Naive B cell (primary cell): ENCODE measurements around the gene FAM13A. TPM values are rescaled to one million over a fixed set of nuclear protein-coding genes. Genes with fewer than 3 reads are reported as not detected.
"Not testable (repeated sequence)": the region's sequence is repeated elsewhere in the genome, so short reads cannot be mapped to it uniquely, and the experiment has no call there.

Source experiments
- ATAC-seq, 2 donors: fragments of 150-1000 bp; cut with Tn5 transposase; 2 replicates each; pipeline ENCODE4 v1.10.0; 2021; ENCODE audit warnings: low read depth in 2 of 2, mild to moderate bottlenecking in 2 of 2, moderate library complexity in 2 of 2
- DNase-seq: peaks from one replicate; pipeline ENCODE4 v3.0.0; 2022
- H3K27ac Mint-ChIP-seq, 6 donors: one replicate each; pipeline ENCODE4 v1.8.0; 2020 to 2022; ENCODE audit warnings: mild to moderate bottlenecking in 6 of 6, mixed read lengths in 6 of 6, moderate library complexity in 5 of 6, inconsistent platforms in 2 of 6
- H3K27me3 Mint-ChIP-seq, 3 donors: one replicate each; pipeline ENCODE4 v1.8.0; 2021 to 2022; ENCODE audit warnings: mixed read lengths in 3 of 3, mild to moderate bottlenecking in 1 of 3
- H3K36me3 Mint-ChIP-seq, 2 donors: one replicate each; pipeline ENCODE4 v1.8.0; 2020 to 2022; ENCODE audit warnings: mixed read lengths in 2 of 2, inconsistent platforms in 1 of 2, mild to moderate bottlenecking in 1 of 2
- H3K4me1 Mint-ChIP-seq, 3 donors: one replicate each; pipeline ENCODE4 v1.8.0; 2020 to 2022; ENCODE audit warnings: mixed read lengths in 3 of 3, inconsistent platforms in 1 of 3, mild to moderate bottlenecking in 1 of 3, moderate library complexity in 1 of 3
- H3K4me3 Mint-ChIP-seq, 8 donors: one replicate each; pipeline ENCODE4 v1.8.0; 2020 to 2022; ENCODE audit warnings: mild to moderate bottlenecking in 8 of 8, mixed read lengths in 8 of 8, moderate library complexity in 8 of 8, inconsistent platforms in 2 of 8
- H3K9me3 Mint-ChIP-seq, 7 donors: one replicate each; pipeline ENCODE4 v1.8.0; 2020 to 2022; ENCODE audit warnings: mixed read lengths in 7 of 7, mild to moderate bottlenecking in 5 of 7, inconsistent platforms in 2 of 7, moderate library complexity in 1 of 7
- polyA plus RNA-seq, 6 donors: library from polyadenylated mRNA; unstranded; fragments of 300-500 nt; fragmentation: Illumina TruSeq; gene quantifications; one replicate each; pipeline ENCODE4 v1.2.3, GENCODE V29; 2021; ENCODE audit warnings: low read depth in 6 of 6

FAM13A gene
- polyA plus RNA-seq, 6 donors from 2014 or later, result 0.41 to 1.8 (median 0.61) TPM

GRCh38 chr4:88853583-88853982 is 203.4 kb downstream of the FAM13A start:
- ATAC-seq, H3K9me3 Mint-ChIP-seq, H3K27ac Mint-ChIP-seq, DNase-seq, H3K27me3 Mint-ChIP-seq, H3K4me1 Mint-ChIP-seq, H3K36me3 Mint-ChIP-seq: not testable (repeated sequence)
- H3K4me3 Mint-ChIP-seq, result peak overlapping the region in 1 of 8 donors; percentile 29

GRCh38 chr4:88846206-88846790 is 210.7 kb downstream of the FAM13A start:
- H3K27ac Mint-ChIP-seq, result no peak overlapping the region
- H3K36me3 Mint-ChIP-seq, result no peaks in the 10 kb centered on the region
- no peak for ATAC-seq
- peaks cover 0 to 9% (median 6%) of the 10 kb centered on the region in 3 donors for H3K27me3 Mint-ChIP-seq
- no peak for DNase-seq
- H3K9me3 Mint-ChIP-seq, result no peaks in the 10 kb centered on the region
- no peak overlapping the region for H3K4me3 Mint-ChIP-seq
- no peaks in the 10 kb centered on the region for H3K4me1 Mint-ChIP-seq

GRCh38 chr4:88843067-88843685 is 213.8 kb downstream of the FAM13A start:
- Mint-ChIP-seq H3K27me3 (peaks cover 0 to 9% (median 0%) of the 10 kb centered on the region in 3 donors), H3K36me3 (no peaks in the 10 kb centered on the region), H3K27ac (no peak overlapping the region), H3K9me3 (no peaks in the 10 kb centered on the region), H3K4me1 (no peaks in the 10 kb centered on the region), H3K4me3 (no peak overlapping the region)
- no peak for DNase-seq
- no peak for ATAC-seq

GRCh38 chr4:88841635-88842034 is 215.3 kb downstream of the FAM13A start:
- DNase-seq (no peak), ATAC-seq (no peak)
- Mint-ChIP-seq H3K36me3 (no peaks in the 10 kb centered on the region), H3K4me3 (no peak overlapping the region), H3K27me3 (peaks cover 0 to 9% (median 0%) of the 10 kb centered on the region in 3 donors), H3K27ac (no peak overlapping the region), H3K4me1 (no peaks in the 10 kb centered on the region), H3K9me3 (no peaks in the 10 kb centered on the region)

- no peak for ATAC-seq
- Mint-ChIP-seq H3K27ac (no peak overlapping the region), H3K36me3 (no peaks in the 10 kb centered on the region), H3K4me3 (no peak overlapping the region), H3K4me1 (no peaks in the 10 kb centered on the region), H3K9me3 (no peaks in the 10 kb centered on the region), H3K27me3 (no peaks in the 10 kb centered on the region)
- DNase-seq, result no peak
Observed at GRCh38 chr4:88836216-88836615, 220.8 kb downstream of the FAM13A start.

GRCh38 chr4:88831031-88831430 is 226.0 kb downstream of the FAM13A start:
- Mint-ChIP-seq H3K27me3 (no peaks in the 10 kb centered on the region), H3K9me3 (no peaks in the 10 kb centered on the region), H3K36me3 (no peaks in the 10 kb centered on the region), H3K4me1 (no peaks in the 10 kb centered on the region), H3K27ac (no peak overlapping the region), H3K4me3 (no peak overlapping the region)
- ATAC-seq (no peak), DNase-seq (no peak)

- H3K9me3 Mint-ChIP-seq, result no peaks in the 10 kb centered on the region
- DNase-seq (no peak), ATAC-seq (no peak)
- H3K27ac Mint-ChIP-seq, result peak overlapping the region in 2 of 6 donors; percentile 28 to 42
- no peaks in the 10 kb centered on the region for H3K4me1 Mint-ChIP-seq
- H3K27me3 Mint-ChIP-seq, result no peaks in the 10 kb centered on the region
- H3K4me3 Mint-ChIP-seq, result no peak overlapping the region
- no peaks in the 10 kb centered on the region for H3K36me3 Mint-ChIP-seq
Observed at GRCh38 chr4:88830598-88830997, 226.4 kb downstream of the FAM13A start.

GRCh38 chr4:88828842-88829571 is 228.0 kb downstream of the FAM13A start:
- Mint-ChIP-seq H3K27ac (no peak overlapping the region), H3K36me3 (no peaks in the 10 kb centered on the region), H3K27me3 (no peaks in the 10 kb centered on the region), H3K4me1 (no peaks in the 10 kb centered on the region), H3K9me3 (no peaks in the 10 kb centered on the region), H3K4me3 (no peak overlapping the region)
- DNase-seq (no peak), ATAC-seq (no peak)

- Mint-ChIP-seq H3K4me3 (no peak overlapping the region), H3K4me1 (peaks cover 5 to 13% (median 9%) of the 10 kb centered on the region in 3 donors), H3K27me3 (no peaks in the 10 kb centered on the region), H3K36me3 (no peaks in the 10 kb centered on the region), H3K27ac (no peak overlapping the region), H3K9me3 (no peaks in the 10 kb centered on the region)
- no peak for DNase-seq
- no peak for ATAC-seq
Observed at GRCh38 chr4:88827442-88827841, 229.5 kb downstream of the FAM13A start.

- Mint-ChIP-seq H3K4me3 (no peak overlapping the region), H3K9me3 (no peaks in the 10 kb centered on the region), H3K4me1 (peaks cover 5 to 13% (median 9%) of the 10 kb centered on the region in 3 donors), H3K36me3 (no peaks in the 10 kb centered on the region), H3K27ac (no peak overlapping the region), H3K27me3 (no peaks in the 10 kb centered on the region)
- no peak for ATAC-seq
- DNase-seq, result no peak
Observed at GRCh38 chr4:88826771-88827170, 230.2 kb downstream of the FAM13A start.

GRCh38 chr4:88825931-88826330 is 231.1 kb downstream of the FAM13A start:
- Mint-ChIP-seq H3K36me3 (no peaks in the 10 kb centered on the region), H3K9me3 (no peaks in the 10 kb centered on the region), H3K27me3 (no peaks in the 10 kb centered on the region), H3K27ac (no peak overlapping the region), H3K4me3 (no peak overlapping the region), H3K4me1 (peaks cover 5 to 13% (median 9%) of the 10 kb centered on the region in 3 donors)
- DNase-seq (no peak), ATAC-seq (no peak)

GRCh38 chr4:88823058-88823919 is 233.7 kb downstream of the FAM13A start:
- peak; percentile 95 to 98 for ATAC-seq
- peak; percentile 42 for DNase-seq
- Mint-ChIP-seq H3K36me3 (no peaks in the 10 kb centered on the region), H3K4me1 (peaks cover 5 to 13% (median 9%) of the 10 kb centered on the region in 3 donors), H3K27ac (peak overlapping the region; percentile 45 to 97 (median 68)), H3K9me3 (no peaks in the 10 kb centered on the region), H3K4me3 (peak overlapping the region; percentile 76 to 97 (median 90)), H3K27me3 (no peaks in the 10 kb centered on the region)

GRCh38 chr4:88822034-88822789 is 234.8 kb downstream of the FAM13A start:
- Mint-ChIP-seq H3K4me1 (peaks cover 5 to 13% (median 9%) of the 10 kb centered on the region in 3 donors), H3K4me3 (peak overlapping the region in 7 of 8 donors; percentile 76 to 97 (median 90)), H3K27ac (peak overlapping the region in 2 of 6 donors; percentile 6 to 86), H3K27me3 (no peaks in the 10 kb centered on the region), H3K9me3 (no peaks in the 10 kb centered on the region), H3K36me3 (no peaks in the 10 kb centered on the region)
- no peak for ATAC-seq
- no peak for DNase-seq
